ENCODE measurements around the gene LMNA.

- TF ChIP-seq CTCF (IDR thresholded peaks at IDR 0.05; ENCODE audit: insufficient read depth, low read length) (no peak), POLR2AphosphoS5 (IDR thresholded peaks at IDR 0.05; ENCODE audit: low read depth) (no peak), REST (IDR thresholded peaks at IDR 0.05; ENCODE audit: insufficient replicate concordance, low read depth) (no peak), GABPA (IDR thresholded peaks at IDR 0.05; ENCODE audit: low read depth) (no peak)
Measured at GRCh38 chr1:156067262-156067661, 47.2 kb upstream of the LMNA start.
